AML-193 (cell line): ENCODE measurements around the gene NRM.
"Not testable (repeated sequence)": the region's sequence is repeated elsewhere in the genome, so short reads cannot be mapped to it uniquely, and the experiment has no call there.

ENCODE experiments used
- DNase-seq, 2 experiments: peaks; one replicate each; lab custom pipeline; 2025; lab: John Stamatoyannopoulos, UW

NRM gene

GRCh38 chr6:30690403-30691207 lies at the start of gene NRM:
Gene NRM, minus strand, starts transcription at chr6:30690984. Its CDS starts 10 bp downstream, at chr6:30690974.
- peak; percentile 83 to 86 for DNase-seq

GRCh38 chr6:30740540-30740870 lies 49.7 kb upstream of the NRM start:
- DNase-seq, result no peak

GRCh38 chr6:30738532-30738931 lies 47.7 kb upstream of the NRM start:
- DNase-seq, result no peak

- DNase-seq, result no peak
Observed at GRCh38 chr6:30735668-30736314, 45.0 kb upstream of the NRM start.

- DNase-seq, result no peak
Observed at GRCh38 chr6:30732237-30732943, 41.6 kb upstream of the NRM start.

- DNase-seq, result peak; percentile 21
Observed at GRCh38 chr6:30730601-30731435, 40.0 kb upstream of the NRM start.

- peak in 1 of 2 experiments; percentile 40 for DNase-seq
Observed at GRCh38 chr6:30727920-30728553, 37.3 kb upstream of the NRM start.

GRCh38 chr6:30726506-30727413 lies 36.0 kb upstream of the NRM start:
- no peak for DNase-seq

GRCh38 chr6:30725713-30726505 lies 35.1 kb upstream of the NRM start:
- no peak for DNase-seq

GRCh38 chr6:30724906-30725667 lies 34.3 kb upstream of the NRM start:
- DNase-seq, result no peak

- DNase-seq, result not testable (repeated sequence)
Observed at GRCh38 chr6:30723843-30724741, 33.3 kb upstream of the NRM start.

- DNase-seq, result not testable (repeated sequence)
Observed at GRCh38 chr6:30723159-30723842, 32.5 kb upstream of the NRM start.

- peak; percentile 64 to 69 for DNase-seq
Observed at GRCh38 chr6:30722280-30723112, 31.7 kb upstream of the NRM start.

GRCh38 chr6:30722025-30722279 lies 31.2 kb upstream of the NRM start:
- DNase-seq, result not testable (repeated sequence)

- DNase-seq, result peak; percentile 90 to 93
Observed at GRCh38 chr6:30721198-30722024, 30.6 kb upstream of the NRM start.
